H1 (cell line): ENCODE measurements around the gene GPLD1. TPM values are rescaled to one million over a fixed set of nuclear protein-coding genes. Genes with fewer than 3 reads are reported as not detected.
A peak's percentile ranks its signal among the peaks of the same experiment; 100 is the strongest.

Source experiments
- CTCF ChIA-PET: fragments of 300-600 bp; sonication (Branson Sonifier 250); formaldehyde crosslinking; loops from one replicate; lab custom pipeline; 2021; ENCODE audit not compliant: partially characterized antibody; lab: Charles Lee
- POLR2A ChIA-PET: fragments of 300-600 bp; sonication (Branson Sonifier 250); formaldehyde crosslinking; loops from one replicate; lab custom pipeline; 2021; ENCODE audit warnings: inconsistent platforms; ENCODE audit not compliant: partially characterized antibody; lab: Charles Lee
- DNase-seq, 2 experiments: peaks; one replicate each; pipeline versions ENCODE4 v3.0.0 to v3.0.0-alpha.2; 2010 to 2022; ENCODE audit warnings: low spot score in 2 of 2, low read depth in 1 of 2, mixed read lengths in 1 of 2
- FAIRE-seq: peaks from 2 replicates; lab custom pipeline; 2011; peaks lifted over from hg19 to GRCh38; lab: Jason Lieb, UNC
- H2AFZ ChIP-seq: 2 replicates; pipeline ENCODE4 v1.8.1; 2012; ENCODE audit warnings: low read length, inconsistent platforms
- H2AK5ac ChIP-seq: 2 replicates; pipeline ENCODE4 v1.6.1; 2013; ENCODE audit warnings: low read depth, low read length
- H2BK120ac ChIP-seq: replicated peaks from 2 replicates; pipeline ENCODE3; 2013; ENCODE audit warnings: low read depth, low read length, inconsistent platforms
- H2BK12ac ChIP-seq: 2 replicates; pipeline ENCODE4 v1.6.1; 2013; ENCODE audit warnings: low read depth, low read length
- H2BK15ac ChIP-seq: 2 replicates; pipeline ENCODE4 v1.6.1; 2013; ENCODE audit warnings: low read length
- H2BK20ac ChIP-seq: 2 replicates; pipeline ENCODE4 v1.6.1; 2013; ENCODE audit warnings: low read length
- H2BK5ac ChIP-seq: 2 replicates; pipeline ENCODE4 v1.6.1; 2013; ENCODE audit warnings: low read depth, low read length
- H3K14ac ChIP-seq: 2 replicates; pipeline ENCODE4 v1.6.1; 2013; ENCODE audit warnings: inconsistent platforms; ENCODE audit not compliant: insufficient read length
- H3K18ac ChIP-seq: 2 replicates; pipeline ENCODE4 v1.6.1; 2013; ENCODE audit warnings: low read length; ENCODE audit errors: extremely low read depth
- H3K23ac ChIP-seq: 2 replicates; pipeline ENCODE4 v1.6.1; 2013; ENCODE audit warnings: inconsistent platforms; ENCODE audit not compliant: insufficient read length
- H3K23me2 ChIP-seq: 2 replicates; pipeline ENCODE4 v1.6.1; 2013; ENCODE audit warnings: low read depth, low read length
- H3K27ac ChIP-seq: 2 replicates; pipeline ENCODE4 v1.6.1; 2011; ENCODE audit warnings: low read depth, low read length, inconsistent platforms
- H3K27me3 ChIP-seq, 4 experiments: replicated peaks in 1 of 4; 1 replicate in 1 of 4; 2 replicates in 3 of 4; pipeline versions ENCODE4 v1.6.1 to v1.8.1; 2011 to 2013; ENCODE audit warnings: low read length in 3 of 4, mild to moderate bottlenecking in 3 of 4, inconsistent platforms in 2 of 4, mixed read lengths in 2 of 4, moderate library complexity in 1 of 4; ENCODE audit not compliant: control insufficient read depth in 3 of 4, insufficient read depth in 3 of 4; ENCODE audit errors: extremely low read depth in 1 of 4
- H3K36me3 ChIP-seq, 4 experiments: 2 replicates each; pipeline versions ENCODE4 v1.6.1 to v1.8.1; 2011 to 2013; ENCODE audit warnings: mild to moderate bottlenecking in 4 of 4, low read length in 3 of 4, moderate library complexity in 2 of 4, control low read depth in 1 of 4, inconsistent platforms in 1 of 4; ENCODE audit not compliant: insufficient read depth in 4 of 4, control insufficient read depth in 2 of 4
- H3K4ac ChIP-seq: replicated peaks from 2 replicates; pipeline ENCODE3; 2013; ENCODE audit warnings: low read length, low read depth, mixed read lengths, inconsistent platforms; ENCODE audit not compliant: insufficient read length
- H3K4me1 ChIP-seq, 4 experiments: replicated peaks in 1 of 4; 1 replicate in 1 of 4; 2 replicates in 3 of 4; pipeline versions ENCODE4 v1.6.1 to v1.8.1; 2011 to 2013; ENCODE audit warnings: low read length in 3 of 4, inconsistent platforms in 2 of 4, mixed read lengths in 1 of 4; ENCODE audit not compliant: insufficient read depth in 4 of 4, control insufficient read depth in 3 of 4
- H3K4me2 ChIP-seq, 2 experiments: 2 replicates each; pipeline versions ENCODE4 v1.6.1 to v1.8.1; 2011 to 2013; ENCODE audit warnings: low read depth in 2 of 2, low read length in 2 of 2, control low read depth in 1 of 2, inconsistent platforms in 1 of 2, mild to moderate bottlenecking in 1 of 2; ENCODE audit not compliant: insufficient read depth in 1 of 2
- H3K4me3 ChIP-seq, 4 experiments: fragments of 200-600, 300-600 bp in 1 of 4; sonication (generic), shearing (Covaris generic), sonication (Bioruptor Twin) in 1 of 4; 2 replicates each; pipeline versions ENCODE4 v1.5.1 to v1.8.1; 2011 to 2016; ENCODE audit warnings: low read length in 4 of 4, low read depth in 3 of 4, control low read depth in 2 of 4, inconsistent platforms in 2 of 4, mild to moderate bottlenecking in 2 of 4, mixed read lengths in 1 of 4, moderate library complexity in 1 of 4; ENCODE audit not compliant: insufficient read depth in 2 of 4; ENCODE audit errors: extremely low read depth in 1 of 4
- H3K56ac ChIP-seq: replicated peaks from 2 replicates; pipeline ENCODE3; 2013; ENCODE audit warnings: low read depth, mild to moderate bottlenecking, mixed read lengths, low read length, inconsistent platforms; ENCODE audit not compliant: insufficient read length
- H3K79me1 ChIP-seq: 2 replicates; pipeline ENCODE4 v1.6.1; 2013; ENCODE audit warnings: low read depth, low read length, control low read depth
- H3K79me2 ChIP-seq, 2 experiments: 2 replicates each; pipeline versions ENCODE4 v1.6.1 to v1.8.1; 2012 to 2013; ENCODE audit warnings: low read length in 2 of 2, mild to moderate bottlenecking in 2 of 2, inconsistent platforms in 1 of 2; ENCODE audit not compliant: insufficient read depth in 2 of 2, control insufficient read depth in 1 of 2
- H3K9ac ChIP-seq, 4 experiments: replicated peaks in 1 of 4; 1 replicate in 1 of 4; 2 replicates in 3 of 4; pipeline versions ENCODE4 v1.6.1 to v1.8.1; 2011 to 2013; ENCODE audit warnings: low read depth in 3 of 4, low read length in 3 of 4, control low read depth in 2 of 4, mild to moderate bottlenecking in 2 of 4, moderate library complexity in 2 of 4, inconsistent platforms in 1 of 4; ENCODE audit errors: extremely low read depth in 1 of 4
- H3K9me3 ChIP-seq, 2 experiments: 2 replicates each; pipeline versions ENCODE4 v1.6.1 to v1.8.1; 2012 to 2013; ENCODE audit warnings: mild to moderate bottlenecking in 2 of 2, moderate library complexity in 2 of 2, control low read depth in 1 of 2, inconsistent platforms in 1 of 2, low read depth in 1 of 2, low read length in 1 of 2, mixed read lengths in 1 of 2; ENCODE audit not compliant: insufficient read depth in 2 of 2
- H4K20me1 ChIP-seq, 2 experiments: replicated peaks in 1 of 2; 2 replicates each; pipeline versions ENCODE3 to v1.8.1; 2011 to 2013; ENCODE audit warnings: inconsistent platforms in 2 of 2, low read length in 2 of 2, mild to moderate bottlenecking in 1 of 2; ENCODE audit not compliant: insufficient read depth in 2 of 2, control insufficient read depth in 1 of 2
- H4K5ac ChIP-seq: 2 replicates; pipeline ENCODE4 v1.6.1; 2013; ENCODE audit warnings: low read length, low read depth, mixed read lengths, inconsistent platforms; ENCODE audit not compliant: insufficient read length
- H4K8ac ChIP-seq: 2 replicates; pipeline ENCODE4 v1.8.0; 2013; ENCODE audit warnings: mild to moderate bottlenecking, moderate library complexity, low read length, inconsistent platforms; ENCODE audit not compliant: insufficient read depth; ENCODE audit errors: extremely low read depth
- H4K91ac ChIP-seq: replicated peaks from 2 replicates; pipeline ENCODE3; 2013; ENCODE audit warnings: low read length, mixed read lengths, inconsistent platforms; ENCODE audit not compliant: insufficient read length
- CEBPB ChIP-seq: IDR thresholded peaks from 2 replicates; pipeline ENCODE4 v1.6.1; 2012; ENCODE audit warnings: low read depth, low read length
- CREB1 ChIP-seq: IDR thresholded peaks from 2 replicates; pipeline ENCODE4 v1.6.1; 2012; ENCODE audit warnings: inconsistent platforms
- EGR1 ChIP-seq: IDR thresholded peaks from 2 replicates; pipeline ENCODE4 v1.6.1; 2011; ENCODE audit warnings: low read depth, low read length, borderline replicate concordance
- KDM4A ChIP-seq: IDR thresholded peaks from one replicate; pipeline ENCODE4 v1.7.1; 2012; ENCODE audit warnings: low read depth, mild to moderate bottlenecking, moderate library complexity, low read length, inconsistent platforms; ENCODE audit not compliant: severe bottlenecking
- PHF8 ChIP-seq: fragments of 200-600 bp; sonication (generic); conservative IDR thresholded peaks from 2 replicates; pipeline ENCODE4 v1.7.1; 2012; ENCODE audit warnings: low read depth, mild to moderate bottlenecking, inconsistent platforms, low read length, moderate library complexity
- RAD21 ChIP-seq, 2 experiments: IDR thresholded peaks in 1 of 2; conservative IDR thresholded peaks in 1 of 2; 2 replicates each; pipeline ENCODE4 v1.6.1; 2011; ENCODE audit warnings: low read depth in 2 of 2, low read length in 2 of 2, improper control_type of control experiment in 1 of 2, inconsistent platforms in 1 of 2, mild to moderate bottlenecking in 1 of 2, moderate library complexity in 1 of 2
- SRF ChIP-seq: IDR thresholded peaks from 2 replicates; pipeline ENCODE4 v1.6.1; 2011; ENCODE audit warnings: mild to moderate bottlenecking, low read depth, low read length, moderate library complexity
- WGBS, 2 experiments: shearing (Covaris generic) in 1 of 2; methylation state at CpG; one replicate each; pipeline versions ENCODE4 v1.1.6 to v1.1.7; 2013 to 2015; ENCODE audit warnings: low lambda C conversion rate in 2 of 2, mixed read lengths in 2 of 2, inconsistent platforms in 1 of 2, low coverage in 1 of 2, missing lambda C conversion rate in 1 of 2; ENCODE audit not compliant: insufficient replicate concordance in 2 of 2, insufficient coverage in 1 of 2, insufficient read length in 1 of 2; ENCODE audit errors: extremely low coverage in 1 of 2, missing lambda C conversion rate in 1 of 2; 5-methylcytosine and 5-hydroxymethylcytosine counted together
- polyA plus RNA-seq, 7 experiments: library from polyadenylated mRNA; depleted of rRNA in 3 of 7; stranded (reverse) in 5 of 7; unstranded in 2 of 7; fragments of >200 nt in 5 of 7; fragments of 200-250 nt in 2 of 7; gene quantifications; 1 replicate in 5 of 7; 2 replicates in 1 of 7; 4 replicates in 1 of 7; pipeline versions ENCODE4 v1.2.1 to v1.2.3, GENCODE V29; 2011 to 2013; ENCODE audit warnings: missing spikeins in 2 of 7, mixed read lengths in 2 of 7
- total RNA-seq: library from RNA; stranded (reverse); fragmentation: NEBNext Ultra II Directional; extraction: Animal tissue kit (Norgen Biotek cat#: 25700); gene quantifications from 2 replicates; pipeline ENCODE4 v1.2.1, GENCODE V29; 2021
- TF ChIP-seq, protein P1 (sequence below): IDR thresholded peaks from 2 replicates; pipeline ENCODE4 v1.6.1; 2011; ENCODE audit warnings: low read length, improper control_type of control experiment

Gene GPLD1
- total and polyA plus RNA-seq, 2 of the 8 experiments (the other 6 are each of a cell fraction or from before 2014, with no cell fraction given) = 3.7 to 5.3 TPM

DNA sequence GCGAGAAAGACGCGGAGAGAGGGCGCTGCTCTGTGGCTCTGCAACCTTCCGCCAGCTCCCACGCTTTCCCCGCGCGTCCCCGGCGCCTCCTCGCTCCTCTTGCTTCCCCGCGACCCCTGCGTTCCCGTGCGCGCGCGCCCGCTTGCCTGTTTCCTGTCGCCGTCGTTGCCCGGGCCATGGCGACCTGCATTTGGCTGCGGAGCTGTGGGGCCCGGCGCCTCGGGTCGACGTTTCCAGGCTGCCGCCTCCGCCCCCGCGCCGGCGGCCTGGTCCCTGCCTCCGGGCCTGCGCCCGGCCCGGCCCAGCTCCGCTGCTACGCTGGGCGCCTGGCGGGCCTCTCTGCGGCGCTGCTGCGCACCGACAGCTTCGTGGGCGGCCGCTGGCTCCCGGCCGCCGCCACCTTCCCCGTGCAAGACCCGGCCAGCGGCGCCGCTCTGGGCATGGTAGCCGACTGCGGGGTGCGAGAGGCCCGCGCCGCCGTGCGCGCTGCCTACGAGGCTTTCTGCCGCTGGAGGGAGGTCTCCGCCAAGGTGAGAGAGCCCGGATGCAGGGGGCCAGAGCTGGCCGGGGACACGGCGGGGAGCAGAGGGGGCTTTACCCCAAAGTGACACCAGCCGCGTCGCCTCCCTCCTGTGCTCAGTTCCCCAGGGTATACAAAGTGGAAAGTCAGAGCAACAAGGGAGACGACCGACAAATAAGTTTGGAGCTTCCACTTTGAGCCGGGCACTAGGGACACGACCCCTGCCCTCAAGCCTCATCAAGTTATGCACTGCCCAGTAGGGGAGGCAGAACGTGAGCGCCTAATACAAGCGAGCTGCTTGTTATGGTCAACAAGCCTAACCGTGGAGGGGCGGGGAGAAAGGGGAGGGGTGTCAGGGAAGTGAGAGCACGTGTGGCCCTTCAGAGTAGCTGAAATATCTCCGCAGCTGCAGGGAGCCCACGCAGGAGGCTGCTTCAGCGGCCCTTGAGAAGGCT lies 5.7 kb upstream of the GPLD1 start, which contains the start of gene ALDH5A1:
ALDH5A1 (plus strand) TSS at position 149 of the 975 bp plus-strand sequence; CDS start at position 177, 28 bp downstream.
- no peak within 1 kb of the TSS for H2BK15ac ChIP-seq
- H4K8ac ChIP-seq = peak within 1 kb of the TSS; percentile 73
- no peak within 1 kb of the TSS; the same call in 1 of the 2 replicates for H2BK5ac ChIP-seq
- H3K18ac ChIP-seq = peak within 1 kb of the TSS; percentile 83
- CTCF ChIA-PET = interaction anchor here (0.9 to 8.4 kb wide), 16 partner anchors 10 to 94 kb away, joined by 3 to 67 read pairs (median 6); no protein-coding TSS in a partner anchor
- H3K14ac ChIP-seq = no peak within 1 kb of the TSS
- WGBS, 2 experiments = 2% methylated on average over 64 of the region's 93 CpGs; no CpG with 5 or more reads in 1 of the 2 experiments
- H3K27ac ChIP-seq = no peak within 1 kb of the TSS
- peak within 1 kb of the TSS; percentile 36 for H4K5ac ChIP-seq
- FAIRE-seq = no peak
- peak within 1 kb of the TSS in 2 of 4 experiments; percentile 65 to 76; a peak in 4 of 7 replicates for H3K9ac ChIP-seq
- no peaks in the 10 kb centered on the region for H3K36me3 ChIP-seq
- H3K4me2 ChIP-seq = peak within 1 kb of the TSS; percentile 59 to 98
- H3K27me3 ChIP-seq = peaks cover 0 to 24% (median 8%) of the 10 kb centered on the region in 4 experiments; a peak in 6 of 7 replicates
- H2AFZ ChIP-seq = peak within 1 kb of the TSS; percentile 66
- peaks cover 0 to 7% (median 3%) of the 10 kb centered on the region in 4 experiments; a peak in 4 of 7 replicates for H3K4me1 ChIP-seq
- peaks cover 7% of the 10 kb centered on the region; the same call in 1 of the 2 replicates for H3K23me2 ChIP-seq
- no peak within 1 kb of the TSS for H3K23ac ChIP-seq
- H2BK20ac ChIP-seq = no peak within 1 kb of the TSS; the same call in 1 of the 2 replicates
- no peaks in the 10 kb centered on the region for H3K79me2 ChIP-seq
- no peak within 1 kb of the TSS for H2AK5ac ChIP-seq
- H3K56ac ChIP-seq = no peak within 1 kb of the TSS
- peak; percentile 39 to 84 for DNase-seq
- POLR2A ChIA-PET = interaction anchor here (0.9 to 1.5 kb wide), 9 partner anchors 15 to 202 kb away, joined by 3 to 7 read pairs (median 5); no protein-coding TSS in a partner anchor
- 0 out of 4 replicates have a peak, but pooled peaks cover 0 to 2% of the 10 kb centered on the region in 2 experiments for H3K9me3 ChIP-seq
- peak within 1 kb of the TSS; percentile 48 to 72 (median 66) for H3K4me3 ChIP-seq
- H4K91ac ChIP-seq = no peak within 1 kb of the TSS
- no peak within 1 kb of the TSS for H3K4ac ChIP-seq
- H4K20me1 ChIP-seq = no peaks in the 10 kb centered on the region
- H3K79me1 ChIP-seq = no peaks in the 10 kb centered on the region
- H2BK12ac ChIP-seq = 0 out of 2 replicates have a peak within 1 kb of the TSS, but pooled peaks have one; percentile 0
- peak within 1 kb of the TSS; percentile 52 for H2BK120ac ChIP-seq
- TF ChIP-seq RAD21 (IDR thresholded peaks at IDR 0.05 in 1 of 2, conservative IDR thresholded peaks at IDR 0.05 in 1 of 2; ENCODE audit: low read depth in 2 of 2, low read length in 2 of 2) (peak; percentile 50 to 65), EGR1 (peak; percentile 89), CREB1 (peak; percentile 24; the same call in 1 of the 2 replicates), SRF (no peak), CEBPB (no peak), KDM4A (peak; percentile 57), PHF8 (peak; percentile 34; the same call in 1 of the 2 replicates)
- TF ChIP-seq, protein P1, sequence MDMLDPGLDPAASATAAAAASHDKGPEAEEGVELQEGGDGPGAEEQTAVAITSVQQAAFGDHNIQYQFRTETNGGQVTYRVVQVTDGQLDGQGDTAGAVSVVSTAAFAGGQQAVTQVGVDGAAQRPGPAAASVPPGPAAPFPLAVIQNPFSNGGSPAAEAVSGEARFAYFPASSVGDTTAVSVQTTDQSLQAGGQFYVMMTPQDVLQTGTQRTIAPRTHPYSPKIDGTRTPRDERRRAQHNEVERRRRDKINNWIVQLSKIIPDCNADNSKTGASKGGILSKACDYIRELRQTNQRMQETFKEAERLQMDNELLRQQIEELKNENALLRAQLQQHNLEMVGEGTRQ = no peak
